Kidney tubule cell (primary cell): ENCODE measurements around the gene NEURL2.
"Not testable (repeated sequence)": the region's sequence is repeated elsewhere in the genome, so short reads cannot be mapped to it uniquely, and the experiment has no call there.

Experiments
- DNase-seq: peaks from one replicate; pipeline ENCODE4 v3.0.0-alpha.2; 2018; ENCODE audit warnings: low spot score

The NEURL2 gene

DNA sequence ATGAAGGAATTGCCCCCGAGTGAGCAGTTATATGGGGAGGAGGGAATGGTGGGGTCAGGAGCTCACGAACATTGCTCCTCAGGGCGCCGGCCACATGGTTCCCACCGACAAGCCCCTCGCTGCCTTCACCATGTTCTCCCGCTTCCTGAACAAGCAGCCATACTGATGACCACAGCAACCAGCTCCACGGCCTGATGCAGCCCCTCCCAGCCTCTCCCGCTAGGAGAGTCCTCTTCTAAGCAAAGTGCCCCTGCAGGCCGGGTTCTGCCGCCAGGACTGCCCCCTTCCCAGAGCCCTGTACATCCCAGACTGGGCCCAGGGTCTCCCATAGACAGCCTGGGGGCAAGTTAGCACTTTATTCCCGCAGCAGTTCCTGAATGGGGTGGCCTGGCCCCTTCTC, 7.3 kb upstream of the NEURL2 start:
- no peak for DNase-seq

DNA sequence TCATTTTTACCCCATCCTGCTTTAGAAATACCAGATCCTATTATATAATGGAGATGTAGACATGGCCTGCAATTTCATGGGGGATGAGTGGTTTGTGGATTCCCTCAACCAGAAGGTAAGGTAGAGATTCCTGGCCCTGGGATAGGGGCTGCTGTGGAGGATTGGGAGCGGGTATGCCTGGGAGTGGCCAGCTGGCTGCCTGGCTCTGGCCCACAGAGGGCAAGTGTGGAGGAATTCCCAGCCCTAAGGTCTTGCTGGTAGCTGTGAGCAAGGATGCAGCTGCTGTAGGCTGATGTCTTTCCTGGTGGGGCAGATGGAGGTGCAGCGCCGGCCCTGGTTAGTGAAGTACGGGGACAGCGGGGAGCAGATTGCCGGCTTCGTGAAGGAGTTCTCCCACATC, 6.7 kb upstream of the NEURL2 start:
- DNase-seq: no peak

DNA sequence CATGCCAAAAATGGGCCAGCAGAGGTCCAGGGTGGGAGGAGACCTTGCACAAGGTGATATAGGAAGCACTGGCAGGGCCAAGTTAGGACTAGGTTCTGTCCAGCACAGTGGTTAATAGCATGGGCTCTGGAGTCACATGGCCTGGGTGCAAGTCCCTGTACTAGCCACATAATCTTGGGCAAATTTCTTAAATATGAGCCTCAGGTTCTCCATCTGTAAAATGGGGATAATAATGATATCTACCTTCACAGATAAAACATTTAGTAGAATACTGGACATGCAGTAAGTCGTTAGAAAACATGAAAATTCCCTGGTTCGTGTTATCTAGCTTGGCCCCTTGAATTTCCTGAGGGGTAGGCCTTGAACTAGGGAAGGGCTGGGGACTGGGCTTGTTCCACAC, 6.3 kb upstream of the NEURL2 start:
- no peak for DNase-seq

DNA sequence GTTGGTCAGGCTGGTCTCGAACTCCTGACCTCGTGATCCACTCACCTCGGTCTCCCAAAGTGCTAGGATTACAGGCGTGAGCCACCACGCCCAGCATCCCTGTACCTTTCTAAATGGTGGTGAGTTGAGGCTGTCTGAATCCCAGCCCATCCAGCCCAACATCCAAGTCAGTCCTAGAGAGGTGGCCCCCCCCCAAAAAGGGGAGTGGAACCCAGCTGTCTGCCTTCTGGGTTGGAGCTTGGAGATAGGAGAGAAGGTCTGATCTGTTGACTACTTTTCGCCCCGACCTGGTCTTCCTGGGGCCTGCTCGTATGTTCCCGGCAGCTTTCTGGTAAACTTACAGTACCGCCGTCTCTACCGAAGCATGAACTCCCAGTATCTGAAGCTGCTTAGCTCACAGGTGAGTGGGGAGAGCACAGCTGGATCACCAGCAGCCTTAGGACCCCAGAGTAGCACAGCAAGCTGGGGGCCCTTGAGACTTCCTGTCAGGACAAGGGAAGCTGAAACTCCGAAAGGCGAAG, 5.7 kb upstream of the NEURL2 start:
- no peak for DNase-seq

DNA sequence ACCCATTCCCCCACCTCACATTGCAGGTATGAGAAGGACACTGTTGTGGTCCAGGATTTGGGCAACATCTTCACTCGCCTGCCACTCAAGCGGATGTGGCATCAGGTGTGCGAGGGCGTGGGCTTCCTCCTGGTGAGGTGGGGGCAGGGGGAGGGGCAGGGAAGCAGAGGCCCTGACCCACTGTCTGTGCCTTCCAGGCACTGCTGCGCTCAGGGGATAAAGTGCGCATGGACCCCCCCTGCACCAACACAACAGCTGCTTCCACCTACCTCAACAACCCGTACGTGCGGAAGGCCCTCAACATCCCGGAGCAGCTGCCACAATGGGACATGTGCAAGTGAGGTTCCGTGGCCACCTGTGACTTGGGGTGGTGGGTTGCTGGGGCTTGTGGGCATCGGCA, 3.8 kb upstream of the NEURL2 start:
- no peak for DNase-seq

DNA sequence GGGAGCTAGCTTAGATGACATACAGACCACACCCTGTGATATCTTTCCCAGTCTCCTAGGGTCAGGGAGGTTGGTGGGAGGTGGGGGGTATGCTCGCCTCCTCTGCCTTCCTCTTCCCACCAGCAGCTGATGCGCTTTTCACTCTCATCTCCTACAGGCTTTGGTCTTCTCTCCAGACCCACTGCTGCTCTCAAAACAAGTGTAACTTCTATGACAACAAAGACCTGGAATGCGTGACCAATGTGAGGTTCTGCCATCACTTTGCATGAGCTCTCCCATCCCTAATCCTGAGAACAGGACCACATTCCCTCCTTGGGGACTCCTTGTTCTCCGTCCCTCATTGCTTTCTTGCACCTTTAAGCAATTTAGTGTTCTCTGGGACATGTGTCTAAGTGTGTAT, 2.8 kb upstream of the NEURL2 start:
- peak; percentile 24 for DNase-seq

DNA sequence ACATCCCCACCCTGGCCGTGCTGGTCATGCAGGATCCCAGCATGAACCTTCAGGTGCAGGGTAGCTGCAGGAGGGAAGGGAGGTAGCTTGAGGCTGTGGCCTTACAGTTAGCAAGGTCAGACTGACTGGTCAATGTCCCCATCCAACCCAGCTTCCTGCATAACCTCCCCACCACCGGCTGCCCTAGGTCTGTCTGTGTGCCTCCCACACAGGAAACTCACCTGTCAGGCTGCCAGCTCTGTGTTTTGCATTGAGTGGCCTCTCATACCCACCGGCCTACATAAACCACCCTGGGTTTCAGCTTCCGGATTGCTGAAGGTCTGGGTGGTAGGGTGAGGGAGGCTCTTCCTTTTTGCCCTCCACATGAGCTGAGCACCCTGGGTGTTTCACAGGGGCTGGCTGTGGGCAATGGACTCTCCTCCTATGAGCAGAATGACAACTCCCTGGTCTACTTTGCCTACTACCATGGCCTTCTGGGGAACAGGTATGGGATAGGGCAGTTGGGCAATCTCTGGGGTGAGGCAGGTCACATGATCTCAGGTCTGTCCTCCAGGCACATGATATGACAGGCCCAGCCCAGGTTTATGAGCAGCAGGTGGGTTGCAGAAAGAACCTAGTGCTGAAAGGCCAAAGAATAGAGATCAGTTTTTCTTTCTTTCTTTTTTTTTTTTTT, 2.0 kb upstream of the NEURL2 start:
- DNase-seq: no peak

DNA sequence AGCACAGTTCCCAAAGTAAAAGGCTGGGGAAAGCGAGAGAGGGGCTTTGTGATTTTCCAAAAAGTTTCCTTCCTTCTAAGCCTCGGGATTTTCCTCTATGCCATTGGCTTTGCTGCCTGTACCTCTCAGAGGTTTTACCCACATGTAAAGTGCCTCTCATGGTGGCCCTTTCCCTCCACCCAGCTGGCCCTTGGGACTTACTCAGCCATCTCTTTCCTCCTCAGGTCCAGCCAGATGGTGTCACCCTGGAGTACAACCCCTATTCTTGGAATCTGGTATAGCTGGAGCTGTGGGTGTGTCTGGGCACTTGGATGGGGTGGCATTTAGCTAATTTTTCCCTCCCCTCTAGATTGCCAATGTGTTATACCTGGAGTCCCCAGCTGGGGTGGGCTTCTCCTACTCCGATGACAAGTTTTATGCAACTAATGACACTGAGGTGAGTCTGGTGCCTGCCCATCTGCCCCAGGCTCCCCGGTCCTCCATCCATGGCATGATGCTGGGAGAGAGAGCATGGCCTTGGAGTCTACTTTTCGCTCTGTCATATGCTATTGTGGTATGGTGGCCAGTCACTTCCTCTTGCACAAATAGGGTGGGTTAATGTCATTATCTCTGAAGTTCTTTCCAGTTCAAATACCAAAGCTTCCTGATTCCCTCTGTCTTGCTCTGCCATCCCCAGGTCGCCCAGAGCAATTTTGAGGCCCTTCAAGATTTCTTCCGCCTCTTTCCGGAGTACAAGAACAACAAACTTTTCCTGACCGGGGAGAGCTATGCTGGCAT, 1.2 kb upstream of the NEURL2 start:
- DNase-seq: peak; percentile 65

DNA sequence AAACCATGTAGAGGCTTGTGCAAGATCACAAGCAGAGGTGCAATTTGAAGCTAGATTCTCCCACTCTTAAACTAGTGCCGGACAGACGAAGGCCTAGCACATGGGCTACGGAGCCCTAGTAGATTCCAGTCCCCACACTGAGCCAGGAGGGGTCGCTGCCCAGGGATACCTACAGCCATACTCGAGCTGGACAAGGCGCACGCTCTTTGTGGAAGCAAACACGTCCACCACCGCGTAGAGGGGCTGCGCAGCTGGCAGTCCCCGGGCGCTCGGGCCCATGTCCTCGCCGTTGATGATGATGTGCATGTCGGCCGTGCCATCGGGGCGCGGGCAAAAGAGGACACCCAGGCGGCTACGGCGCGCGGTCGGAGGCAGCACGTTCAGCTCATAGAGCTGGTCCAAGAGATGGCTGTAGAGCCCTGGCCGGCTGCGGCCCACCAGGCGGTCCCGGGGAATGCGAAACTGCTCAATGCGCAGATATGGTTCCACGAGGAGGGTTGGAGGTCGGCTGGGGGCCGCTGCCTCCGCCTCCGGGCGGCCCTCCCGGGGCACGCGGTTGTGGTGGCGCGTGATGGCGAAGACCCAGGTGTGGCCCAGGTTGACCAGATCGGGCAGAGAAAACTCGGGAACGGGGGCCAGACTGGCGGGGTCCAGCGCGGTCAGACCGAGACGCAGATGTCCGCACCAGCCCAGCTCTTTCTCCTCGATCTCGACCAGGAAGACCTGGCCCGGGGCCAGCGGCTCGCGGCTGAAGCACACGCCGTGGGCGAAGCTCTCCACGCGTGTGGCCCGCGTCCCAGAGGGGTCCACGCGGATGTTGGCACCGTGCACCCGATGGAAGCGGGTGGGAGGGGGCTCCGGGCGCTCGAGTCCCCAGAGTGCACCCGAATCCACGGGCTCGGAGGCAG, 677 bp downstream of the NEURL2 start:
- peak; percentile 72 for DNase-seq

DNA sequence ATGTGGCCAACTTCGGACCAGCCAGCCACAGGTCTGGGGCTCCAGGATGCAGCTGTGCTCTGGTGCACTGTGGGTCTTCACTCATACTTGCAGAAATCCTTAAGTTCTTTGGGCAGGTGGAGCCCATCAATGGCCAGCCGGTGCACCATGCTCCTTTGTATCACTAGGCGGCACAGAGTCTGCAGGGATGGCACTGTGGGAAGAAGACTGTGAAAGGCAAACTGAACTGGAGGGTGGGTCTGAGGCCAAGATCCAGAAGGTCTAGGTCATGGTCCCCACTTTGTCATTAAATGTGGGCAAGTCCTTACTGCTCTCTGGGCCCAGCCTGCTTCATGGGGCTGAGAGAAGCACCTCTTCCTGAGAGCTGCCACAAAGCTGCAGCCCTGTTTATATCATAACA, 2.3 kb downstream of the NEURL2 start:
- no peak for DNase-seq

DNA sequence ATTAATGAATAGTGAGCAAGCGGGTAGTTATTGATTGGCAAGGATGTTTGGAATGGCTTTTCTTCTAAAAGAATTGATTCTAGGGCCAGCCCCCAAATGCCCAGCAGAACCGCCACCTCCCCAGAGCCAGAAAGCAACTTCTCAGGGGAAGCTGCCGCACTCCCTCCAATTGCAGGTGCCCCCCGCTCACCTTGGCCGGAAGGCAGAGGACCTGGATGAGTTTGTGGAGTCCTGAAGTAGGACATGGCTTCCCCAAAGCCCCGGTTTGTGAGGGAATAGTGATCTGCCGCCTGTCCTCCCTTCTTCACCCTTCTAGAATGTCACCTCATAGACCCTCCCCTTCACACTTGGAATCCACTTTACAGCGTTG, 3.7 kb downstream of the NEURL2 start, which contains the start of gene SPATA25:
Gene SPATA25 (minus strand): TSS at position 277 of the 370 bp plus-strand sequence. CDS start 32 bp downstream, at position 245.
- DNase-seq: no peak

DNA sequence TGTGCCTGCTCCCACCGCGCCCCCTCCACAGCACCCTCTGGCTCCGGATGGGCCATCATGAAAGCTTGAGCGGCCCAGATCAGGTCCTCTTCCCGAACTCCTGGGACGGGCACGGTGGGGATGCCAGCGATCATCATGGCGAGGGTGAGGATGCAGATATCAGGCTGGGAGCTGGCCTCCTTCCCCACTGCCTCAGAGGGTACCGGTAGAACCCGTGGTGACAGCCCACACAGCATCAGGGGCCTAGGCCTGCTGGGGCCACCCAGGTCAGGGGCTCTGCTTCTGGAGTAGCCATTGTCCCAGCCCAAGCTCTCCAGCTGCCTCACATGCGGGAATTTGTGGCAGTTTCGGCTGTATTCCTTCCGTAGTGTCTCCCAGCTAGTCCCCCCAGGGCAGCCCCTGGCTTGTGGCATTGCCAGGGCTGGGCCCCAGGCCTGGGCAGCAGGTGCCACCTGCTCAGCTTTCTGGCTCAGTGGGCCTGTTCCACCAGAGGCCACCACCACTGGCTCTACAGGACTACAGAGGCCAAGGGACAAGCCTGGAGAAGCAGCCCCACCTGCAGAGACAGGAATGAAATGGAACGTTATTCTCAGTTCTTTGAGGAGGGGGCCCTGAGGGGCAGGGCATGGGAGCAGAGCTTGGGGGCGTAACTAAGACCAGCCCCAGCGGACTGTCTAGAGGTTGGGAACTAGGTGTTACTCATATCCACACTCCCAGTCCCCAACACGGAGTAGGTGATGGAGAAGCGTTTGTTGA, 4.2 kb downstream of the NEURL2 start:
- DNase-seq: no peak

DNA sequence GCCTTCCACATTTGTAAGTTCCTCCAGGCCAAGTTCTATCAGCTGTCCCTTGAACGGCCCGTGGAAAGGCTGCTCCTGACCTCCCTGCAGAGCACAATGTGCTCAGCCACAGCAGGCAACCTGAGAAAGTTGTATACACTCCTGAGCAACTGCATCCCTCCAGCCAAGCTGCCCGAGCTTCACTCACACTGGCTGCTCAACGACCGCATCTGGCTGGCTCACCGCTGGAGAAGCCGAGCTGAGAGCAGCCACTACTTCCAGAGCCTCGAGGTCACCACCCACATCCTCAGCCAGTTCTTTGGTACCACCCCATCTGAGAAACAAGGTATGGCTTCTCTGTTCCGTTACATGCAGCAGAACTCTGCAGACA, 7.9 kb downstream of the NEURL2 start:
- no peak for DNase-seq

DNA sequence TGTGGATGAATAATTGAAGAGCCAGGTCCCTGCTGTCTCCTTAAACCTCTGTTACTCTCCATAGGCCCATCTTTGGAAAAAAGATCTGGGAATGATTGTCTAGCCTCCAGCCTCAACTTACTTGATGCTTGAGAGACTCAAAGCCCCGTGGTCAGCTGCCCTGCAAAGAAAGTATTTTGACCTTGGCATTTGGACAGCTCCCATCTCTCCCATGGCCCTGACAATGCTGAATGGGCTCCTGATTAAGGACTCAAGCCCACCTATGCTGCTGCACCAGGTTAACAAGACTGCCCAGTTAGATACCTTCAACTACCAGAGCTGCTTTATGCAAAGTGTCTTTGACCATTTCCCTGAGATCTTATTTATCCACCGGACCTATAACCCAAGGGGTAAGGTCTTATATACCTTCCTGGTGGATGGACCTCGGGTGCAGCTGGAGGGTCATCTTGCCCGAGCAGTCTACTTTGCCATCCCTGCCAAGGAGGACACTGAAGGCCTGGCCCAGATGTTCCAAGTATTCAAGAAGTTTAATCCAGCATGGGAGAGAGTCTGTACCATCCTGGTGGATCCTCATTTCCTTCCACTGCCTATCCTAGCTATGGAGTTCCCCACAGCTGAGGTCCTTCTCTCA, 8.4 kb downstream of the NEURL2 start:
- no peak for DNase-seq

DNA sequence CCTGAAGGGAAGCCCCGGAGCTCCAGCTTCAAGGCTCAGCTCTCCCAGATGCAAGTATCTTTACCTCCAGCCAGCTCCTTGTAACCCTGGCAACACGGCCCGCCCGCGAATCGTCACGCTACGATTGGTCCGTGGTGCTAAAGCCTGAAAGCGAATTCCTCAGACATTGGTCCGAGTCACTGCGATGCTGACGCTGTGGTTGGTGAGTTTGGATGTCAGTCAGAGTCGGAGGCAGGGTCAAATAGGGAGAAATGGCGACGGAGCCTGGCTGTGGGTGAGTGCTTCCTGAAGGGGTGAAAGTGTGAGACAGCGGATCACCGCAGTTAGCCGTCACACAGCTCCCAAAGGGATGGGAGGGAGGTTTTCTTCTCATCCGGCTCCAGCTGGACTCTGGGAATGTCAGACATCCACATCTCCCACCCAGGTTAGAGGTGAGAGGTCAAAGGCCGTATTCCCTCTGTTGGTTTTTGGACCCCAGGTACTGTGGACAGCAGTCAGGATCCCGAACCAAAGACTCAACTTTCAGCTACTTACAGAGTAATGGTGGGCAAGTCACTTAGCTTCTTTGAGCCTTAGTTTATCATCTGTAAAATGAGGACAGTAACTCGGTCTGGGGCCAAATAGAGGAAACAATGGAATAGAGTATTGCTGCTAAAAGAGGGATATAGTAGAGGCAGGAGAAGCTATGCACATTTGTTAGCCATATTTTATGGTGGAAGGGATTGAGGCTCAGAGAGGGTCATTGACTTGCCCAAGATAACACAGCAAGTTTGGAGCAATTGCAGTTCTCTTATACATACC, 9.8 kb downstream of the NEURL2 start, which contains the start of gene ZSWIM1:
Gene ZSWIM1 (plus strand): TSS at position 240 of the 801 bp plus-strand sequence. CDS start 1,366 bp downstream, outside the sequence.
- peak; percentile 99 for DNase-seq

DNA sequence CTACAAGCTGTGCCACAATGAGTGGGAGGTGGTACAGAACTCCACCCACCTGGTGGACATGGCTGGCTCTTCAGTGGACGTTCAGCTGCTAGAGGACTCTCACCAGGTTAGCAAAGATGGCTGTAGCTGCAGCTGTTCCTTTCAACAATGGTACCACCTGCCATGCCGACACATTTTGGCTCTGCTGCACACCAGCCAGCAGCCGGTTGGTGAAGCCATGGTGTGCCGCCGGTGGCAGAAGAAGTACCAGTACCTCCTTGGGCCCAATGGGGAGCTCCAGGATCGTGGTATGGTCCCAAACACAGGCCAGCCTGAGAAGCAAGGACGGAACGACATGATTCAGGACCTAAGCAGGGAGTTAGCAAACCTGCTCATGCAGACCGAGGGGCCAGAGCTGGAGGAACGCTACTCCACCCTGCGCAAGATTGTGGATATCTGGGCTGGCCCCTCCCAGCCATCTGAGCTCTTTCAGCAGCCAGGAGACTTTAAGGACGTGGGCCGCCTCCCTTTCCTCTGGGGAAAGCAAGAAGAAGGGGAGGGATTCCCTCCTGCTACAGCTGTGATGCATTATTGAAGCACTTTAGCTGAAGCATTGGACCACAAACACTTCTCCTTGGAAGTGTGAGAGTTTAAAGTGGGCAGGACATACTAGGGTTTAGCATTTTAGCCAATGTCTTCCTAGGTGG, 12.8 kb downstream of the NEURL2 start:
- no peak for DNase-seq

DNA sequence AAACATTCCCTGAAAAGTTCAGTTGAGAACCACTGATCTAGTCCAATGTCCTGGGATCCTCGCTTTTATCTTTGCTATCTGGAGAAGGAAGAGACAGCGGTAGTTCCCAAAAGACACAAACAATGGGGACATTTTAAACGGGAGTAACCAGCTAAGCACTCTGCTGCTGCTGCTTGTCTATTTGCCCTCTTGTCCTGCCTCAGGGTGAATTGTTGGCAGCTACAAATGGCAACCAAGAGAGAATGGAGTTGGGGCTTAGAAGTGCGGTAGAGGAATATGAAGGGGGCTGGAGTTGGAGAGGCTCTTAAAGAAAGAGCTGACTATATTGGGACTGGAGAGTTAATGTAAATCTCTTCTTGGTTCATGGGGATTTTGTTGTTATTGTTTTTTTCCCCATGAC, 16.4 kb downstream of the NEURL2 start:
- no peak for DNase-seq

DNA sequence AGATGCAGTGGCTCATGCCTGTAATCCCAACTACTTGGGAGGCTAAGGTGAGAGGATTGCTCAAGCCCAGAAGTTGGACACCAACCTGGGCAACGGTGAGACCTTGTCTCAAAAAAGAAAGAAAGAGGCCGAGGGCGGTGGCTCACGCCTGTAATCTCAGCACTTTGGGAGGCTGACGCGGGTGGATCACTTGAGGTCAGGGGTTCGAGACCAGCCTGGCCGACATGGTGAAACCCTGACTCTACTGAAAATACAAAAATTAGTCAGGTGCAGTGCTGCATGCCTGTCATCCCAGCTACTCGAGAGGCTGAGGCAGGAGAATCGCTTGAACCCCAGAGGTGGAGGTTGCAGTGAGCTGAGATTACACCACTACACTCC, 16.9 kb downstream of the NEURL2 start:
- not testable (repeated sequence) for DNase-seq

DNA sequence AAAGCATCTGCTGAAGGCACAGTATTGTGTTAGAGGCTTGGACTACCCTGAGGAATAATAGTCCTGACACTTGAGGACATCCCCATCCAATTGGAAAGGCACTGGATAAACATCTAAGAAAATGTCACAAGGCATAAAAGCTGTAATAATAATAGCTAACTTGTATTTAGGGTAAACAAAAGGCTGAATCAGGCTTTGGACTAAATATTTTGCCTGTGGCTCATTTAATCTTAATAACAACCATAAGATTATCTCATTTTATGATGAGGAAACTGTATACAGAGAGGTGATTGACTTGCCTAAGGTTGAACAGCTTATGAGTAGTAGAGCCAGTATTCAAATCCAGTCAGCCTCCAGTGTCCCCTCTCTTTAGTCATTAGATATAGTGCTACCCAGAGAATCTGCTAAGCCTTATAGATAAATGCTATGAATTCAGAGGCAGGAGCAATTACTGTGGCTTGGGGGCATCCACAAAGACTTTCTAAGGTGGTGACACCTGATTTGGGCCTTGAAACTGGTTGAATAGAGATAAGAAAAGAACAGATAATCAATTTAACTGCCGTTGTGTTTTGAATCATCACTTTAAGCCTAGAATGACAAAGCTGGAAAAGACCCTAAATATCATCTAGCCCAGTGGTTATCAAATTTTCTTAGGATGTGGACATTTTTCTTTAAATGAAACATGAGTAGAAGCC, 17.5 kb downstream of the NEURL2 start:
- no peak for DNase-seq
